ENCODE data around the gene CTXN1.
"Not testable (repeated sequence)": the region's sequence is repeated elsewhere in the genome, so short reads cannot be mapped to it uniquely, and the experiment has no call there.

DNA sequence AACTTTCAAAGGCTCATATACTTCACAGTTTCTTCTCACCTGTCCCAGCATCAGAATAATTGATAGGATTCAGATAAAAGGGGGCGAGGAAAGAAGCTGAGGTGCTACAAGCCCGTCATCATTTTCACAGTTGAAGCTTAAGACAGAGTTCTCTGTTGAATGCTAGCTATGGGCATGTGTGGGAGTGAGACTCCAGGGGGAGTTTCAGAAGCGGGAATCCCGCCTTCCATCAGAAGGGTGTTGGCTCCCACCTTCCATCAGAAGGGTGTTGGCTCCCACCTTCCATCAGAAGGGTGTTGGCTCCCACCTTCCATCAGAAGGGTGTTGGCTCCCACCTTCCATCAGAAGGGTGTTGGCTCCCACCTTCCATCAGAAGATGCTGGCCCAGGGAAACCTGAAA, 35.1 kb upstream of the CTXN1 start:
- TF ChIP-seq, protein P1, sequence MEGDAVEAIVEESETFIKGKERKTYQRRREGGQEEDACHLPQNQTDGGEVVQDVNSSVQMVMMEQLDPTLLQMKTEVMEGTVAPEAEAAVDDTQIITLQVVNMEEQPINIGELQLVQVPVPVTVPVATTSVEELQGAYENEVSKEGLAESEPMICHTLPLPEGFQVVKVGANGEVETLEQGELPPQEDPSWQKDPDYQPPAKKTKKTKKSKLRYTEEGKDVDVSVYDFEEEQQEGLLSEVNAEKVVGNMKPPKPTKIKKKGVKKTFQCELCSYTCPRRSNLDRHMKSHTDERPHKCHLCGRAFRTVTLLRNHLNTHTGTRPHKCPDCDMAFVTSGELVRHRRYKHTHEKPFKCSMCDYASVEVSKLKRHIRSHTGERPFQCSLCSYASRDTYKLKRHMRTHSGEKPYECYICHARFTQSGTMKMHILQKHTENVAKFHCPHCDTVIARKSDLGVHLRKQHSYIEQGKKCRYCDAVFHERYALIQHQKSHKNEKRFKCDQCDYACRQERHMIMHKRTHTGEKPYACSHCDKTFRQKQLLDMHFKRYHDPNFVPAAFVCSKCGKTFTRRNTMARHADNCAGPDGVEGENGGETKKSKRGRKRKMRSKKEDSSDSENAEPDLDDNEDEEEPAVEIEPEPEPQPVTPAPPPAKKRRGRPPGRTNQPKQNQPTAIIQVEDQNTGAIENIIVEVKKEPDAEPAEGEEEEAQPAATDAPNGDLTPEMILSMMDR (IDR thresholded peaks at IDR 0.05): not testable (repeated sequence)
- not testable (repeated sequence) for TF ChIP-seq YY1 (IDR thresholded peaks at IDR 0.05; ENCODE audit: low read depth); EP300 (IDR thresholded peaks at IDR 0.05; ENCODE audit: borderline replicate concordance in 1 of 2, low read depth in 1 of 2, low read length in 1 of 2); RFX5 (IDR thresholded peaks at IDR 0.05; ENCODE audit: low read length); RXRA (IDR thresholded peaks at IDR 0.05; ENCODE audit: borderline replicate concordance, low read depth); POLR2AphosphoS5 (IDR thresholded peaks at IDR 0.05; ENCODE audit: low read depth, low read length)

Data from SK-N-SH (cell line).